Retinal pigment epithelial cell (primary cell): ENCODE data around the gene ZAR1.

ENCODE experiments used
- DNase-seq: peaks from one replicate; pipeline ENCODE4 v3.0.0-alpha.2; 2010; ENCODE audit warnings: low read depth
- H3K4me3 ChIP-seq: 2 replicates; pipeline ENCODE4 v1.5.1; 2011; ENCODE audit warnings: mild to moderate bottlenecking, low read length, control low read depth, moderate library complexity
- CTCF ChIP-seq: conservative IDR thresholded peaks from 2 replicates; pipeline ENCODE4 v1.5.1; 2011; ENCODE audit warnings: low read depth, low read length, control low read depth, inconsistent platforms

ZAR1 gene

GRCh38 chr4:48461000-48461399 is 29.1 kb upstream of the ZAR1 start:
- DNase-seq: no peak
- no peak for TF ChIP-seq CTCF
- no peak overlapping the region for H3K4me3 ChIP-seq

DNA sequence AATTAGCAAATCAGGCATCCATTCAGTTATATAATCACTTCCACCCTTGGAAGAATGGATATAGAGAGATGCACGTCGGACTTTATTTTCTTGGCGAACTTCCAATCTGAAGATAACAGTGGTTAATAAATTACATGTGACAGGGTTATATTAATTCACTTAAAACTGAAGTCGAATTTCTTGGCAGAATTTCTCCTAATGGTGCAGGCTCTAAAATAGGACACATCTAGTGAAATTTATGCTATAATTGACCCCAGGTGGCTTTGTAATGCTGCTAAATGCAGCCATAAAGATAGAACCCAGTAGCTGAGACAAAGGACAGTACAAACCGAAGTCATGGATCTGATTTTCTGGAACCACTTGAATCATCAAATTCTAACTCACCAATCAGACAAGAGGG is 27.7 kb upstream of the ZAR1 start:
- TF ChIP-seq CTCF: no peak
- DNase-seq: no peak
- no peak overlapping the region for H3K4me3 ChIP-seq

DNA sequence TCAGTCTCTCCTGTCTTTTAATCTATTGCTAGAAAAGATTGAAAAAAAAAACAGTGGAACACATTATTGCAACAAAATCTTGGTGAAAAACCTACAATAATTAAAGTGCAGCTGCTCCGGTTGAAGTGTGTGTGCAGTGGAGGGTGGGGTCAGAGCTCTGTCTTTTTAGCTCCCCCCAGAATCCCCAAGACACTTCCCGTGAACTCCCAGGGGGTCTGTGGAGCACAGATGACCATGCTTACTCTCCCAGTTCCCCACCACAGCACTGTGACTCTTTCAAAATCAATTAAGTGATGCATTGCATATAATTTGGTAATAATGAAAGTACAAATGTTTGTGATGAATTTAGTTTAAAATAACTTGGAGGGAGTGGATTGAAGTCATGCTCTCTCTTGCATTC is 22.6 kb upstream of the ZAR1 start:
- no peak overlapping the region for H3K4me3 ChIP-seq
- no peak for DNase-seq

GRCh38 chr4:48467891-48468290 is 22.2 kb upstream of the ZAR1 start:
- TF ChIP-seq CTCF: no peak
- DNase-seq: no peak
- H3K4me3 ChIP-seq: no peak overlapping the region

More for the DNA sequence above, 22.6 kb upstream of the ZAR1 start:
- TF ChIP-seq CTCF: no peak

DNA sequence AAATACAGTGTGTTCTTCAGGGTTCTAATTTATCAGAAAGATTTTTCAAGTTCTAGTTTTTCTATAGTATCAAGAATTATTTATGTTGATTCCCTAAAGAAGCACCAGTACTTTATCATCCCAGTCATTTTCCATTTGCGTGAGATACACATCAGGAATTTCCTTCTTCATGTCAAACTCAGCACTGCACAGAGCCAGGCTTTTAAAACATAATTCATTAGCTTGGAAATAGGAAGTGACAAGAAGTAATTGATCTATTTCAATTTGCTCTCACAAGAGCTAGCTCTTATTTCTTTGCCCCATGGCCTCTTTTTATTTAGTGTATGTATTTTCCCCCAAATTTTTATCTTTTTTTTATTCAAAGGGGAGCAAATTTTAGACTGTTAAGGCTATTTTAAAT is 19.9 kb upstream of the ZAR1 start:
- TF ChIP-seq CTCF: no peak
- H3K4me3 ChIP-seq: no peak overlapping the region
- no peak for DNase-seq

DNA sequence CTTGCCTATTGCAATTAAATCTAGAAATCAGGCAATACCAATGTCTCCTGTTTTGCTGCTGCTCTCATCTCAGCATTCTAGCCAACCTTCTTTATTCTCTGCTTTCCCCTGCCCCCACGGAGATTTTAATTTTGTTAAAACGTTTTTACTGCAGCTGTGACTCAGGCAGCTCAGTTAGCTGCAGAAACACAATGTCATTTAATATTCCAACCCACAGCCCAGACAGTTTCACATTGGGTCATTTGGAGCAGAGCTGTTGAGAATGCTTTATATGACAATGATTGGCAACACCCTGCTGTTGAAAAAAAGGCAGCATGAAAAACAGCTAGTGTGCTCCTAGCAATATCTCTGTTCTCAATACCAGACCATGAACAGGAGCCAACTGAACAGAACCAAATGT is 19.5 kb upstream of the ZAR1 start:
- H3K4me3 ChIP-seq: no peak overlapping the region
- TF ChIP-seq CTCF: no peak
- DNase-seq: no peak

DNA sequence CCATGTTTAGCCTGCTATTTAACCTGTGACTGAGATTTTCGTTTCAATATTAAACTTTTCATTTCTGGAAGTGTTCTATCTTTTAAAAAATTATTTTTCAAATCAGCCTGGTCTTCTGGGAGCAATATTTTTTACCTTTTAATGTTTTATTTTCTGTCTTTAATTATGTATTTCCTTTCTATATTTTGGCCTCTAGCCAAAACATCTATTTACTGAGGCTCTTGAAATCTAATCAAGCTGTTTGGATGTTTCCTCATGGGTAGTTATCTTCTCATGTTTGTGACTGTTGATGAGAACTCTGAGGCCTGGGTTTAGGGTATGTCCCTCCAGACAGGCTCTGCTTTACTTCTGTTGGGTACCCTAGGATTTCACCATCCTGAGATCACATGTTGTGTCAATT is 17.3 kb upstream of the ZAR1 start:
- no peak for TF ChIP-seq CTCF
- H3K4me3 ChIP-seq: no peak overlapping the region
- no peak for DNase-seq
